HG03432 (cell line): ENCODE measurements around the gene SCFD1.

Experiments used
- ATAC-seq: cut with Tn5 transposase; IDR thresholded peaks from one replicate; pipeline ENCODE4 v1.9.1; 2021; ENCODE audit warnings: mild to moderate bottlenecking, moderate library complexity; ENCODE audit not compliant: unreplicated experiment

Gene SCFD1

GRCh38 chr14:30754778-30755177 is 132.7 kb downstream of the SCFD1 start:
- ATAC-seq: no peak

- ATAC-seq: no peak
Observed at GRCh38 chr14:30756594-30756993, 134.5 kb downstream of the SCFD1 start.

- peak; percentile 53 for ATAC-seq
Observed at GRCh38 chr14:30757082-30757481, 135.0 kb downstream of the SCFD1 start.

GRCh38 chr14:30759172-30760125 is 137.3 kb downstream of the SCFD1 start:
- no peak for ATAC-seq

- ATAC-seq: no peak
Observed at GRCh38 chr14:30763891-30764290, 141.8 kb downstream of the SCFD1 start.

- no peak for ATAC-seq
Observed at GRCh38 chr14:30767624-30768023, 145.5 kb downstream of the SCFD1 start.

- ATAC-seq: no peak
Observed at GRCh38 chr14:30768791-30769190, 146.7 kb downstream of the SCFD1 start.

- ATAC-seq: no peak
Observed at GRCh38 chr14:30770376-30770775, 148.3 kb downstream of the SCFD1 start.

- no peak for ATAC-seq
Observed at GRCh38 chr14:30771595-30771994, 149.5 kb downstream of the SCFD1 start.

GRCh38 chr14:30779210-30779609 is 157.1 kb downstream of the SCFD1 start:
- peak; percentile 77 for ATAC-seq
